RWPE2 (cell line): ENCODE results near the gene NID1.

ENCODE experiments used
- ATAC-seq: fragments of 200-7000 bp; cut with Tn5 transposase; 3 replicates; pipeline ENCODE4 v1.9.1; 2021; ENCODE audit warnings: low read depth
- DNase-seq: peaks from one replicate; pipeline ENCODE4 v3.0.0-alpha.2; 2020; ENCODE audit warnings: low spot score
- H3K27ac ChIP-seq: fragments of 450-650 bp; 2 replicates; pipeline ENCODE4 v1.5.1; 2017; ENCODE audit warnings: mild to moderate bottlenecking; ENCODE audit not compliant: poor library complexity, severe bottlenecking
- H3K27me3 ChIP-seq: fragments of 250-450 bp; sonication (Bioruptor Pico); 2 replicates; pipeline ENCODE4 v1.5.1; 2021; ENCODE audit warnings: mild to moderate bottlenecking, moderate library complexity; ENCODE audit not compliant: insufficient read depth, poor library complexity, severe bottlenecking
- H3K36me3 ChIP-seq: fragments of 250-450 bp; sonication (Bioruptor Pico); 2 replicates; pipeline ENCODE4 v1.5.1; 2020; ENCODE audit warnings: low read depth, mild to moderate bottlenecking, moderate library complexity
- H3K4me1 ChIP-seq: fragments of 250-450 bp; sonication (Bioruptor Pico); 2 replicates; pipeline ENCODE4 v1.5.1; 2021; ENCODE audit warnings: mild to moderate bottlenecking, moderate library complexity; ENCODE audit not compliant: insufficient read depth, poor library complexity, severe bottlenecking
- H3K4me3 ChIP-seq: fragments of 250-450 bp; sonication (Bioruptor Pico); 2 replicates; pipeline ENCODE4 v1.5.1; 2021; ENCODE audit warnings: mild to moderate bottlenecking, moderate library complexity; ENCODE audit not compliant: severe bottlenecking
- H3K9me3 ChIP-seq: fragments of 250-450 bp; sonication (Bioruptor Pico); 2 replicates; pipeline ENCODE4 v1.5.1; 2021; ENCODE audit warnings: mild to moderate bottlenecking, moderate library complexity; ENCODE audit not compliant: severe bottlenecking
- CTCF ChIP-seq: fragments of 450-650 bp; IDR thresholded peaks from one replicate; pipeline ENCODE4 v1.5.1; 2017; ENCODE audit warnings: mild to moderate bottlenecking, moderate library complexity; ENCODE audit not compliant: poor library complexity, severe bottlenecking

The NID1 gene

GRCh38 chr1:235935235-235936225, 129.4 kb downstream of the NID1 start:
- TF ChIP-seq CTCF, result no peak
- Histone ChIP-seq H3K4me3 (no peak overlapping the region), H3K27me3 (no peaks in the 10 kb centered on the region), H3K9me3 (no peaks in the 10 kb centered on the region), H3K27ac (no peak overlapping the region), H3K36me3 (no peaks in the 10 kb centered on the region), H3K4me1 (peaks cover 21% of the 10 kb centered on the region)
- ATAC-seq (no peak), DNase-seq (no peak)

GRCh38 chr1:235933766-235934116, 131.1 kb downstream of the NID1 start:
- ATAC-seq (no peak), DNase-seq (no peak)
- Histone ChIP-seq H3K36me3 (no peaks in the 10 kb centered on the region), H3K4me3 (no peak overlapping the region), H3K27me3 (no peaks in the 10 kb centered on the region), H3K27ac (peak overlapping the region; percentile 40), H3K4me1 (peaks cover 21% of the 10 kb centered on the region), H3K9me3 (no peaks in the 10 kb centered on the region)
- no peak for TF ChIP-seq CTCF

- ATAC-seq (no peak), DNase-seq (no peak)
- Histone ChIP-seq H3K9me3 (no peaks in the 10 kb centered on the region), H3K27ac (peak overlapping the region; percentile 40), H3K4me3 (no peak overlapping the region), H3K4me1 (peaks cover 21% of the 10 kb centered on the region), H3K36me3 (no peaks in the 10 kb centered on the region), H3K27me3 (no peaks in the 10 kb centered on the region)
- no peak for TF ChIP-seq CTCF
Observed at GRCh38 chr1:235933017-235933765, 131.7 kb downstream of the NID1 start.

GRCh38 chr1:235932090-235932510, 132.8 kb downstream of the NID1 start:
- H3K9me3 ChIP-seq, result no peaks in the 10 kb centered on the region
- no peak for TF ChIP-seq CTCF
- no peaks in the 10 kb centered on the region for H3K36me3 ChIP-seq
- no peak overlapping the region for H3K4me3 ChIP-seq
- ATAC-seq (peak; percentile 49; the same call in 2 of the 3 replicates), DNase-seq (no peak)
- H3K27ac ChIP-seq, result peak overlapping the region; percentile 40
- no peaks in the 10 kb centered on the region for H3K27me3 ChIP-seq
- peaks cover 21% of the 10 kb centered on the region for H3K4me1 ChIP-seq
